Chondrocyte (in vitro differentiated cells): ENCODE data around the gene MOG. TPM values are rescaled to one million over a fixed set of nuclear protein-coding genes. Genes with fewer than 3 reads are reported as not detected.
A peak's percentile ranks its signal among the peaks of the same experiment; 100 is the strongest.

Experiments
- DNase-seq: peaks from one replicate; pipeline ENCODE4 v3.0.0; 2021; ENCODE audit warnings: mixed read lengths, low spot score
- H3K27ac Mint-ChIP-seq: one replicate; pipeline ENCODE4 v1.8.0; 2021; ENCODE audit warnings: mild to moderate bottlenecking, moderate library complexity, mixed read lengths; ENCODE audit not compliant: unreplicated experiment
- H3K27me3 Mint-ChIP-seq: 2 replicates; pipeline ENCODE4 v1.8.0; 2021; ENCODE audit warnings: low read depth, mixed read lengths
- H3K36me3 Mint-ChIP-seq: 2 replicates; pipeline ENCODE4 v1.8.0; 2021; ENCODE audit warnings: low read depth, mixed read lengths
- H3K4me1 Mint-ChIP-seq: 2 replicates; pipeline ENCODE4 v1.8.0; 2021; ENCODE audit warnings: low read depth, mild to moderate bottlenecking, mixed read lengths
- H3K4me3 Mint-ChIP-seq: one replicate; pipeline ENCODE4 v1.8.0; 2021; ENCODE audit warnings: mild to moderate bottlenecking, moderate library complexity, mixed read lengths; ENCODE audit not compliant: unreplicated experiment
- H3K9me3 Mint-ChIP-seq: 2 replicates; pipeline ENCODE4 v1.8.0; 2021; ENCODE audit warnings: low read depth, mixed read lengths
- CTCF ChIP-seq: fragments of 200-600 bp; sonication (generic); IDR thresholded peaks from 2 replicates; pipeline ENCODE4 v1.5.0; 2021; ENCODE audit warnings: antibody characterized with exemption, mild to moderate bottlenecking, moderate library complexity
- total RNA-seq: library from RNA; stranded (reverse); gene quantifications from 3 replicates; pipeline ENCODE4 v1.2.1, GENCODE V29; 2021

Gene MOG
- total RNA-seq, 1 donor from 2014 or later, result 0.82 TPM

GRCh38 chr6:29631860-29632731, 24.8 kb upstream of the MOG start:
- no peaks in the 10 kb centered on the region for H3K36me3 Mint-ChIP-seq
- H3K27me3 Mint-ChIP-seq, result no peaks in the 10 kb centered on the region
- H3K4me1 Mint-ChIP-seq, result peaks cover 48% of the 10 kb centered on the region
- peak; percentile 93 for DNase-seq
- peak overlapping the region; percentile 76 for H3K27ac Mint-ChIP-seq
- H3K9me3 Mint-ChIP-seq, result no peaks in the 10 kb centered on the region
- H3K4me3 Mint-ChIP-seq, result peak overlapping the region; percentile 78
- peak; percentile 15 for TF ChIP-seq CTCF

- H3K27ac Mint-ChIP-seq, result peak within 1 kb of the TSS; percentile 79
- no peaks in the 10 kb centered on the region for H3K27me3 Mint-ChIP-seq
- H3K4me1 Mint-ChIP-seq, result peaks cover 47% of the 10 kb centered on the region
- no peak for TF ChIP-seq CTCF
- H3K4me3 Mint-ChIP-seq, result peak within 1 kb of the TSS; percentile 78
- no peaks in the 10 kb centered on the region for H3K9me3 Mint-ChIP-seq
- DNase-seq, result peak; percentile 95
- H3K36me3 Mint-ChIP-seq, result no peaks in the 10 kb centered on the region
Measured at GRCh38 chr6:29632789-29633533, 23.9 kb upstream of the MOG start, which contains the start of gene GABBR1. Gene GABBR1 (minus strand): TSS chr6:29633183. CDS start chr6:29632385, 798 bp downstream.

GRCh38 chr6:29633534-29633905, 23.4 kb upstream of the MOG start:
- Mint-ChIP-seq H3K9me3 (no peaks in the 10 kb centered on the region), H3K4me3 (peak overlapping the region; percentile 78), H3K36me3 (no peaks in the 10 kb centered on the region), H3K27ac (peak overlapping the region; percentile 79), H3K27me3 (no peaks in the 10 kb centered on the region), H3K4me1 (peaks cover 43% of the 10 kb centered on the region)
- DNase-seq, result no peak
- no peak for TF ChIP-seq CTCF

GRCh38 chr6:29637247-29637646, 19.6 kb upstream of the MOG start:
- no peak for DNase-seq
- Mint-ChIP-seq H3K4me3 (no peak overlapping the region), H3K36me3 (no peaks in the 10 kb centered on the region), H3K27me3 (peaks cover 2% of the 10 kb centered on the region), H3K4me1 (peaks cover 9% of the 10 kb centered on the region), H3K27ac (no peak overlapping the region), H3K9me3 (no peaks in the 10 kb centered on the region)
- no peak for TF ChIP-seq CTCF

- H3K4me1 Mint-ChIP-seq, result peaks cover 3% of the 10 kb centered on the region
- no peak for DNase-seq
- TF ChIP-seq CTCF, result no peak
- no peaks in the 10 kb centered on the region for H3K9me3 Mint-ChIP-seq
- H3K27ac Mint-ChIP-seq, result no peak overlapping the region
- H3K36me3 Mint-ChIP-seq, result no peaks in the 10 kb centered on the region
- H3K27me3 Mint-ChIP-seq, result peaks cover 2% of the 10 kb centered on the region
- H3K4me3 Mint-ChIP-seq, result no peak overlapping the region
Measured at GRCh38 chr6:29641430-29642148, 15.3 kb upstream of the MOG start.
